22Rv1 (cell line): ENCODE data around the gene VEGFA.

Experiments
- ZFX ChIP-seq: fragments of 450-650 bp; IDR thresholded peaks from 2 replicates; pipeline ENCODE4 v1.6.1; 2017; ENCODE audit warnings: antibody characterized with exemption, borderline replicate concordance
- TF ChIP-seq, protein P1 (sequence below): fragments of 450-650 bp; IDR thresholded peaks from 2 replicates; pipeline ENCODE4 v1.5.1; 2017; ENCODE audit warnings: mild to moderate bottlenecking

- TF ChIP-seq, protein P1, sequence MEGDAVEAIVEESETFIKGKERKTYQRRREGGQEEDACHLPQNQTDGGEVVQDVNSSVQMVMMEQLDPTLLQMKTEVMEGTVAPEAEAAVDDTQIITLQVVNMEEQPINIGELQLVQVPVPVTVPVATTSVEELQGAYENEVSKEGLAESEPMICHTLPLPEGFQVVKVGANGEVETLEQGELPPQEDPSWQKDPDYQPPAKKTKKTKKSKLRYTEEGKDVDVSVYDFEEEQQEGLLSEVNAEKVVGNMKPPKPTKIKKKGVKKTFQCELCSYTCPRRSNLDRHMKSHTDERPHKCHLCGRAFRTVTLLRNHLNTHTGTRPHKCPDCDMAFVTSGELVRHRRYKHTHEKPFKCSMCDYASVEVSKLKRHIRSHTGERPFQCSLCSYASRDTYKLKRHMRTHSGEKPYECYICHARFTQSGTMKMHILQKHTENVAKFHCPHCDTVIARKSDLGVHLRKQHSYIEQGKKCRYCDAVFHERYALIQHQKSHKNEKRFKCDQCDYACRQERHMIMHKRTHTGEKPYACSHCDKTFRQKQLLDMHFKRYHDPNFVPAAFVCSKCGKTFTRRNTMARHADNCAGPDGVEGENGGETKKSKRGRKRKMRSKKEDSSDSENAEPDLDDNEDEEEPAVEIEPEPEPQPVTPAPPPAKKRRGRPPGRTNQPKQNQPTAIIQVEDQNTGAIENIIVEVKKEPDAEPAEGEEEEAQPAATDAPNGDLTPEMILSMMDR: no peak
- TF ChIP-seq ZFX: no peak
These were observed 34.7 kb downstream of the VEGFA start for GRCh38 chr6:43804550-43805223.
